Kidney epithelial cell (primary cell): ENCODE results near the gene ELFN2. TPM values are rescaled to one million over a fixed set of nuclear protein-coding genes. Genes with fewer than 3 reads are reported as not detected.
A peak's percentile ranks its signal among the peaks of the same experiment; 100 is the strongest.

Experiments used
- DNase-seq: peaks from one replicate; pipeline ENCODE4 v3.0.0-alpha.2; 2010; ENCODE audit warnings: low read depth
- H3K27me3 ChIP-seq: 2 replicates; pipeline ENCODE4 v1.6.0; 2011; ENCODE audit warnings: low read length; ENCODE audit not compliant: control insufficient read depth, insufficient read depth
- H3K36me3 ChIP-seq: 2 replicates; pipeline ENCODE4 v1.5.1; 2011; ENCODE audit warnings: low read length; ENCODE audit not compliant: control insufficient read depth, insufficient read depth
- H3K4me3 ChIP-seq: 2 replicates; pipeline ENCODE4 v1.5.1; 2011; ENCODE audit warnings: low read depth, mild to moderate bottlenecking, control low read depth, low read length
- total RNA-seq: library from RNA; depleted of rRNA; stranded (reverse); fragments of >200 nt; gene quantifications from 2 replicates; pipeline ENCODE4 v1.2.3, GENCODE V29; 2015
- TF ChIP-seq, protein P1 (sequence below): IDR thresholded peaks from 2 replicates; pipeline ENCODE4 v1.5.1; 2011; ENCODE audit warnings: mild to moderate bottlenecking, moderate library complexity, low read length, control low read depth, inconsistent platforms; ENCODE audit not compliant: insufficient read depth, poor library complexity, severe bottlenecking

ELFN2 gene
- total RNA-seq, 1 donor from 2014 or later, result 0.96 TPM

DNA sequence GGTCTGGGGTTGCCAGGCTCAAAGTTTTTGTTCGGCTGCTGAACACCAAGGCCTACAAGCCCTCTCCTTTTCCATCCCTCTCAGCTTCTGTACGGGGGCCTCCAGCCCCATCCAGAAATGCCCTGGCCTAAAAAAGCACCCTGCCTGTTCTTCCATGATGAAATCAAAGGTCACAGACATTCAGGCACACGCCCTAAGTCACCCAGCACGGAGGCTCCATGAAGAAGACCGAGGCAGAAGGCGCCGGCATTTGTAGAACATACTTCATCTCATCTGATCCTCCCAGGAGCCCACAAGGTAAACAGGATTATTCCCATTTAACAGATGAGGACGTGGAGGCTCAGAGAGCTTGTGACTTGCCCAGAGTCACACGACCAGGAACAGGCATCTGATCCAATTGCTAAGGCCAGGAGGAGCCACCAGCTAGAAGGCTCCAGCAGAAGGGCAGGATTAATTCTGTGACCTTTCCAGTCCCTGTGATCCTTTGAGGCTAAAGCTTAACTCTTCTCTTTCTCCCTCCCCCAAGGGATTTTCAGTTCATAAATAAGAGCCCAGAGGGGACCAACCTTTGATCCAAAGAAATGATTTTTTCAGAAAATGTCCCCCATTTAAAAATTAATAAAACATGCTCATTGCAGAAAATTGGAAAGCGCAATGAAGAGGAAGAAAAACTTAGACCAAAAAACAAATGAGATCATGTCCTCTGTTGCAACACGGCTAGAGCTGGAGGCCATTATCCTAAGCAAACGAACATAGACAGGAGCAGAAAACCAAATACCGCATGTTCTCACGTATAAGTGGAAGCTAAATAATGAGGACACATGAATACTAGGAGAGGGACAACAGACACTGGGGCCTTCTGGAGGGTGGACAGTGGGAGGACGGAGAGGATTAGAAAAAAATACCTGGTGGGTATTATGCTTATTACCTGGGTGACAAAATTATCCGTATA is 106.3 kb downstream of the ELFN2 start:
- TF ChIP-seq, protein P1, sequence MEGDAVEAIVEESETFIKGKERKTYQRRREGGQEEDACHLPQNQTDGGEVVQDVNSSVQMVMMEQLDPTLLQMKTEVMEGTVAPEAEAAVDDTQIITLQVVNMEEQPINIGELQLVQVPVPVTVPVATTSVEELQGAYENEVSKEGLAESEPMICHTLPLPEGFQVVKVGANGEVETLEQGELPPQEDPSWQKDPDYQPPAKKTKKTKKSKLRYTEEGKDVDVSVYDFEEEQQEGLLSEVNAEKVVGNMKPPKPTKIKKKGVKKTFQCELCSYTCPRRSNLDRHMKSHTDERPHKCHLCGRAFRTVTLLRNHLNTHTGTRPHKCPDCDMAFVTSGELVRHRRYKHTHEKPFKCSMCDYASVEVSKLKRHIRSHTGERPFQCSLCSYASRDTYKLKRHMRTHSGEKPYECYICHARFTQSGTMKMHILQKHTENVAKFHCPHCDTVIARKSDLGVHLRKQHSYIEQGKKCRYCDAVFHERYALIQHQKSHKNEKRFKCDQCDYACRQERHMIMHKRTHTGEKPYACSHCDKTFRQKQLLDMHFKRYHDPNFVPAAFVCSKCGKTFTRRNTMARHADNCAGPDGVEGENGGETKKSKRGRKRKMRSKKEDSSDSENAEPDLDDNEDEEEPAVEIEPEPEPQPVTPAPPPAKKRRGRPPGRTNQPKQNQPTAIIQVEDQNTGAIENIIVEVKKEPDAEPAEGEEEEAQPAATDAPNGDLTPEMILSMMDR, result no peak
- Histone ChIP-seq H3K27me3 (no peaks in the 10 kb centered on the region), H3K4me3 (no peak overlapping the region), H3K36me3 (no peaks in the 10 kb centered on the region)
- DNase-seq, result no peak

DNA sequence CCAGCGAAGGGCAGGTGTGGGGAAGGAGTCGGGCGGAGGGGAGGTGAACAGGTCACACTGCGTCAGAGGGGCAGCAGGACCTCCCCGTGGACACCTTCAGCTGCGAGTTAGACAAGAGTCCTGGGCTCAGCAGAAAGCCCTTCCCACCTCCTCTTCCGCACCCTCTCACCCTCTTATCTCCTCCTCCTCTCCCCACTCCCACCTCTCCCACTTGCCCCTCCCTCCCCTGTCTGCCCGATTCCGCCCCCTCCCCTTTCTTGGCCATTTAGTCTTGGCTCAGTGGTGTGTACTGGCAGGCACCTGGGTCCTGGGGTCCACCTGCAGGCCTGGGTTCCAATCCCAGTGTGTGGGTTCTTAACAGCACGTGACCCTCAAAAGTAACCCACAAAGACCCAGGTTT is 107.8 kb downstream of the ELFN2 start:
- TF ChIP-seq, protein P1, result no peak
- DNase-seq, result no peak
- H3K36me3 ChIP-seq, result no peaks in the 10 kb centered on the region
- no peak overlapping the region for H3K4me3 ChIP-seq
- no peaks in the 10 kb centered on the region for H3K27me3 ChIP-seq

DNA sequence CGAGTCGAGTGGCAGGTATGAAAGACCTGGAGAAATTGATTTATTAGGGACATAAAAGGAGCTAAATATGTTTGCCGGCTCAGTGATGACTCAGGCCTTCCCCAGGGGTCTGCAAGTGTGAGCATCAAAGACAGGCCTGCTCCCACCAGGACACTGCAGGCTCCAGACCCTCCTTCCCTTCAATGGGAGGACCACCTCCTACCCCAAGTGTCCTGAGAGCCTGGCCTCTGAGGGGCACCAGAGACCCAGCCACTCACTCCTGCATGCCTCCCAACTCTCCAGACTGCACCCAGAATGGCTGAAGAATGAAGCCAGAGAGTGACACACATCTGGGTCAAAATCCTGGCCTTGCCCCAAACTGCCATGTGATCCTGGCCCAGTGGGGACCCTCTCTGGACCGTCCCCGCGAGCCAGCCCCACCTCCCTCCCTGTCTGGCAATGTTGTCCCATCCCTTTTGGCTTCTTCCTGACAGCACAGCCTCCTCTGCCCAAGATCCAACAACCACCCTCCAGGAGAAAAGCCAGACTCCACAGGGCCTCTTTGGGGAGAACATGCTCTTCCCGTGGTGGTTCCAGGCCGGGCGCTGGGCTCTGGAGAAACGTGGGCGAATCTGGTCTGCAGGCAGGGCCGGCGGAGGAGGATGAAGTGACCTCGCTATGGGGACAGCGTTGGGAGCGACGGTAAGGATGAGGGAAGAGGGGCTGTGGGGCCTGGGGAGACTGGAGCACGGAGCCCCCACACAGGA is 108.7 kb downstream of the ELFN2 start:
- TF ChIP-seq, protein P1, result peak; percentile 28
- H3K4me3 ChIP-seq, result no peak overlapping the region
- no peaks in the 10 kb centered on the region for H3K36me3 ChIP-seq
- no peak for DNase-seq
- H3K27me3 ChIP-seq, result no peaks in the 10 kb centered on the region

Other genes with a start within 250 kb of the ELFN2 start
- gene C1QTNF6, start 239.2 kb downstream of the ELFN2 start, total RNA-seq, result 5.1 and 5.5 TPM in 2 replicates
- not detected in 2 replicates for gene SSTR3, start 215.0 kb downstream of the ELFN2 start, total RNA-seq
- gene RAC2, start 183.2 kb downstream of the ELFN2 start, total RNA-seq, result 24.0 and 26.6 TPM in 2 replicates
- gene CYTH4, start 145.0 kb downstream of the ELFN2 start, total RNA-seq, result not detected in 2 replicates
- 0.54 and 1.2 TPM in 2 replicates for gene MFNG, start 58.9 kb upstream of the ELFN2 start, total RNA-seq
- 64.0 and 71.3 TPM in 2 replicates for gene CARD10, start 91.9 kb upstream of the ELFN2 start, total RNA-seq
- 98.1 and 150 TPM in 2 replicates for gene CDC42EP1, start 133.0 kb upstream of the ELFN2 start, total RNA-seq
- gene LGALS2, start 152.6 kb upstream of the ELFN2 start, total RNA-seq, result not detected in 2 replicates
- 65.9 and 75.2 TPM in 2 replicates for gene GGA1, start 181.4 kb upstream of the ELFN2 start, total RNA-seq
- gene SH3BP1, start 212.2 kb upstream of the ELFN2 start, total RNA-seq, result 5.0 and 10.4 TPM in 2 replicates
- gene PDXP, start 231.2 kb upstream of the ELFN2 start, total RNA-seq, result 13.3 and 14.3 TPM in 2 replicates
- 500 and 806 TPM in 2 replicates for gene LGALS1, start 248.2 kb upstream of the ELFN2 start, total RNA-seq